Large intestine (tissue), 3 donors: Measurements from ENCODE around the gene CTNNB1. TPM values are rescaled to one million over a fixed set of nuclear protein-coding genes. Genes with fewer than 3 reads are reported as not detected.
"Not testable (repeated sequence)": the region's sequence is repeated elsewhere in the genome, so short reads cannot be mapped to it uniquely, and the experiment has no call there.

Experiments used
- DNase-seq, 2 donors: peaks; one replicate each; pipeline versions ENCODE4 v3.0.0 to v3.0.0-alpha.2; 2013
- H3K27ac ChIP-seq: one replicate; pipeline ENCODE4 v1.5.1; 2013; ENCODE audit warnings: low read length
- H3K27me3 ChIP-seq: 2 replicates; pipeline ENCODE4 v1.6.1; 2013; ENCODE audit warnings: low read length; ENCODE audit not compliant: control insufficient read depth, insufficient read depth
- H3K36me3 ChIP-seq: 2 replicates; pipeline ENCODE4 v1.6.1; 2013; ENCODE audit warnings: low read length; ENCODE audit not compliant: control insufficient read depth, insufficient read depth
- H3K4me1 ChIP-seq: one replicate; pipeline ENCODE4 v1.6.1; 2013; ENCODE audit warnings: low read length; ENCODE audit not compliant: control insufficient read depth, insufficient read depth
- H3K4me3 ChIP-seq: one replicate; pipeline ENCODE4 v1.5.1; 2013; ENCODE audit warnings: low read length
- H3K9me3 ChIP-seq: one replicate; pipeline ENCODE4 v1.6.1; 2013; ENCODE audit warnings: mild to moderate bottlenecking, low read depth, low read length, moderate library complexity; ENCODE audit not compliant: control insufficient read depth
- WGBS: methylation state at CpG from one replicate; pipeline ENCODE4 v1.1.5; 2013; ENCODE audit warnings: low lambda C conversion rate; ENCODE audit not compliant: insufficient coverage; 5-methylcytosine and 5-hydroxymethylcytosine counted together
- polyA plus RNA-seq: library from polyadenylated mRNA; unstranded; fragments of 120-200 nt; gene quantifications from one replicate; pipeline ENCODE4 v1.2.1, GENCODE V29; 2013

Gene CTNNB1
- polyA plus RNA-seq, 1 donor = 424 TPM

GRCh38 chr3:41267975-41268640 is 68.8 kb downstream of the CTNNB1 start:
- H3K27me3 ChIP-seq = no peaks in the 10 kb centered on the region
- no peaks in the 10 kb centered on the region for H3K9me3 ChIP-seq
- peak; percentile 21 to 33 for DNase-seq
- no peaks in the 10 kb centered on the region for H3K4me1 ChIP-seq
- H3K36me3 ChIP-seq = no peaks in the 10 kb centered on the region
- no CpG with 5 or more reads among the region's 8 CpGs for WGBS
- H3K27ac ChIP-seq = no peak overlapping the region
- H3K4me3 ChIP-seq = no peak overlapping the region

GRCh38 chr3:41272667-41273066 is 73.4 kb downstream of the CTNNB1 start:
- Histone ChIP-seq H3K27ac (no peak overlapping the region), H3K4me1 (peaks cover 15% of the 10 kb centered on the region), H3K4me3 (no peak overlapping the region), H3K27me3 (no peaks in the 10 kb centered on the region), H3K9me3 (peaks cover 2% of the 10 kb centered on the region), H3K36me3 (no peaks in the 10 kb centered on the region)
- DNase-seq = no peak
- WGBS = 100% methylated on average over 1 of the region's 1 CpG

GRCh38 chr3:41274944-41275668 is 75.8 kb downstream of the CTNNB1 start:
- Histone ChIP-seq H3K4me1 (peaks cover 15% of the 10 kb centered on the region), H3K27ac (no peak overlapping the region)
- DNase-seq = peak; percentile 79 to 83

GRCh38 chr3:41276191-41276590 is 76.9 kb downstream of the CTNNB1 start:
- Histone ChIP-seq H3K9me3 (peaks cover 2% of the 10 kb centered on the region), H3K27me3 (no peaks in the 10 kb centered on the region), H3K4me3 (no peak overlapping the region), H3K36me3 (no peaks in the 10 kb centered on the region), H3K27ac (no peak overlapping the region), H3K4me1 (peaks cover 15% of the 10 kb centered on the region)
- no peak for DNase-seq
- 88% methylated on average over 3 of the region's 4 CpGs for WGBS

More at GRCh38 chr3:41274944-41275668, 75.8 kb downstream of the CTNNB1 start:
- no peaks in the 10 kb centered on the region for H3K27me3 ChIP-seq
- H3K36me3 ChIP-seq = no peaks in the 10 kb centered on the region
- peaks cover 2% of the 10 kb centered on the region for H3K9me3 ChIP-seq
- no peak overlapping the region for H3K4me3 ChIP-seq

GRCh38 chr3:41277790-41278465 is 78.6 kb downstream of the CTNNB1 start:
- Histone ChIP-seq H3K27ac (no peak overlapping the region), H3K27me3 (no peaks in the 10 kb centered on the region), H3K4me3 (no peak overlapping the region), H3K36me3 (no peaks in the 10 kb centered on the region), H3K9me3 (peaks cover 2% of the 10 kb centered on the region), H3K4me1 (peaks cover 15% of the 10 kb centered on the region)
- no CpG with 5 or more reads among the region's 16 CpGs for WGBS
- DNase-seq = no peak

- DNase-seq = not testable (repeated sequence)
These were observed 85.6 kb downstream of the CTNNB1 start for GRCh38 chr3:41284934-41285333.

GRCh38 chr3:41286305-41286704 is 87.0 kb downstream of the CTNNB1 start:
- H3K27ac ChIP-seq = no peak overlapping the region
- H3K4me3 ChIP-seq = no peak overlapping the region
- no peaks in the 10 kb centered on the region for H3K9me3 ChIP-seq
- H3K36me3 ChIP-seq = no peaks in the 10 kb centered on the region
- H3K27me3 ChIP-seq = no peaks in the 10 kb centered on the region
- no peaks in the 10 kb centered on the region for H3K4me1 ChIP-seq
- WGBS = no CpG with 5 or more reads among the region's 6 CpGs
- DNase-seq = no peak

More at GRCh38 chr3:41284934-41285333, 85.6 kb downstream of the CTNNB1 start:
- not testable (repeated sequence) for H3K9me3 ChIP-seq, H3K36me3 ChIP-seq, H3K27ac ChIP-seq, H3K4me1 ChIP-seq, H3K4me3 ChIP-seq, H3K27me3 ChIP-seq
- WGBS = 100% methylated on average over 2 of the region's 3 CpGs

- WGBS = no CpG with 5 or more reads among the region's 8 CpGs
- Histone ChIP-seq H3K4me3 (no peak overlapping the region), H3K27ac (no peak overlapping the region), H3K27me3 (no peaks in the 10 kb centered on the region), H3K4me1 (no peaks in the 10 kb centered on the region), H3K9me3 (no peaks in the 10 kb centered on the region), H3K36me3 (no peaks in the 10 kb centered on the region)
- DNase-seq = no peak
These were observed 89.5 kb downstream of the CTNNB1 start for GRCh38 chr3:41288785-41289184.
